ENCODE data around the gene EOMES. TPM values are rescaled to one million over a fixed set of nuclear protein-coding genes. Genes with fewer than 3 reads are reported as not detected.

Gene EOMES
- total RNA-seq, 1 experiment from 2014 or later: 0.43 TPM

DNA sequence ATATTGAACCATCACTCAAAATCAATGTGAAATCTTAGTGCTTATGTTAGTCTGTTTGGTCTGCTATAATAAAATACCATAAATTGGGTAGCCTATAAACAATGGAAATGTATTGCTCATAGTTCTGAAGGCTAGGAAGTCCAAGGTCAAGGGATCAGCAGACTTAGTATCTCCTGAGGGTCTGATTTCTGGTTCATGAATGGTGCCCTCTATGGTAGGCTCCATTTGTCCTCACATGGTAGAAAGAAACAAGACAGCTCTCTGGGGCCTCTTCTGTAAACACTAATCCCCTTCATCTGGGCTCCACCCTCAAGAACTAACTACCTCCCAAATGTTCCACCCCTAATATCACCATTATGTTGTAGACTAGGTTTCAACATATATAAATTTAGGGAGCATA is 15.0 kb upstream of the EOMES start:
- no peak overlapping the region for H3K4me3 Mint-ChIP-seq (ENCODE audit: unreplicated experiment)
- no peaks in the 10 kb centered on the region for H3K9me3 ChIP-seq
- H3K4me1 Mint-ChIP-seq (ENCODE audit: low read depth, unreplicated experiment): no peaks in the 10 kb centered on the region
- H3K27me3 Mint-ChIP-seq (ENCODE audit: insufficient read depth, unreplicated experiment): peaks cover 6% of the 10 kb centered on the region
- H3K27me3 ChIP-seq (replicated peaks; ENCODE audit: control insufficient read depth, insufficient read depth, low read length): no peaks in the 10 kb centered on the region
- POLR2A ChIA-PET: no interaction called here
- H3K36me3 Mint-ChIP-seq (ENCODE audit: insufficient read depth, unreplicated experiment): no peaks in the 10 kb centered on the region
- H3K27ac Mint-ChIP-seq (ENCODE audit: unreplicated experiment): no peak overlapping the region
- H3K36me3 ChIP-seq (ENCODE audit: control insufficient read depth, insufficient read depth, low read length): no peaks in the 10 kb centered on the region
- CTCF ChIA-PET: no interaction called here
- H3K4me1 ChIP-seq: no peaks in the 10 kb centered on the region
- no peak for DNase-seq
- H3K4me3 ChIP-seq (ENCODE audit: low read depth, low read length): no peak overlapping the region
- no peaks in the 10 kb centered on the region for H3K9me3 Mint-ChIP-seq (ENCODE audit: unreplicated experiment)
- intact Hi-C loops (cut with micrococcal nuclease; ENCODE audit: unreplicated experiment): no loop called here
- no TSS peak for BruUV-seq (replicated peaks)
- TF ChIP-seq, protein P1, sequence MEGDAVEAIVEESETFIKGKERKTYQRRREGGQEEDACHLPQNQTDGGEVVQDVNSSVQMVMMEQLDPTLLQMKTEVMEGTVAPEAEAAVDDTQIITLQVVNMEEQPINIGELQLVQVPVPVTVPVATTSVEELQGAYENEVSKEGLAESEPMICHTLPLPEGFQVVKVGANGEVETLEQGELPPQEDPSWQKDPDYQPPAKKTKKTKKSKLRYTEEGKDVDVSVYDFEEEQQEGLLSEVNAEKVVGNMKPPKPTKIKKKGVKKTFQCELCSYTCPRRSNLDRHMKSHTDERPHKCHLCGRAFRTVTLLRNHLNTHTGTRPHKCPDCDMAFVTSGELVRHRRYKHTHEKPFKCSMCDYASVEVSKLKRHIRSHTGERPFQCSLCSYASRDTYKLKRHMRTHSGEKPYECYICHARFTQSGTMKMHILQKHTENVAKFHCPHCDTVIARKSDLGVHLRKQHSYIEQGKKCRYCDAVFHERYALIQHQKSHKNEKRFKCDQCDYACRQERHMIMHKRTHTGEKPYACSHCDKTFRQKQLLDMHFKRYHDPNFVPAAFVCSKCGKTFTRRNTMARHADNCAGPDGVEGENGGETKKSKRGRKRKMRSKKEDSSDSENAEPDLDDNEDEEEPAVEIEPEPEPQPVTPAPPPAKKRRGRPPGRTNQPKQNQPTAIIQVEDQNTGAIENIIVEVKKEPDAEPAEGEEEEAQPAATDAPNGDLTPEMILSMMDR (IDR thresholded peaks at IDR 0.05; ENCODE audit: insufficient read depth in 1 of 2, low read depth in 1 of 2, low read length in 1 of 2, severe bottlenecking in 1 of 2, unreplicated experiment in 1 of 2): no peak

DNA sequence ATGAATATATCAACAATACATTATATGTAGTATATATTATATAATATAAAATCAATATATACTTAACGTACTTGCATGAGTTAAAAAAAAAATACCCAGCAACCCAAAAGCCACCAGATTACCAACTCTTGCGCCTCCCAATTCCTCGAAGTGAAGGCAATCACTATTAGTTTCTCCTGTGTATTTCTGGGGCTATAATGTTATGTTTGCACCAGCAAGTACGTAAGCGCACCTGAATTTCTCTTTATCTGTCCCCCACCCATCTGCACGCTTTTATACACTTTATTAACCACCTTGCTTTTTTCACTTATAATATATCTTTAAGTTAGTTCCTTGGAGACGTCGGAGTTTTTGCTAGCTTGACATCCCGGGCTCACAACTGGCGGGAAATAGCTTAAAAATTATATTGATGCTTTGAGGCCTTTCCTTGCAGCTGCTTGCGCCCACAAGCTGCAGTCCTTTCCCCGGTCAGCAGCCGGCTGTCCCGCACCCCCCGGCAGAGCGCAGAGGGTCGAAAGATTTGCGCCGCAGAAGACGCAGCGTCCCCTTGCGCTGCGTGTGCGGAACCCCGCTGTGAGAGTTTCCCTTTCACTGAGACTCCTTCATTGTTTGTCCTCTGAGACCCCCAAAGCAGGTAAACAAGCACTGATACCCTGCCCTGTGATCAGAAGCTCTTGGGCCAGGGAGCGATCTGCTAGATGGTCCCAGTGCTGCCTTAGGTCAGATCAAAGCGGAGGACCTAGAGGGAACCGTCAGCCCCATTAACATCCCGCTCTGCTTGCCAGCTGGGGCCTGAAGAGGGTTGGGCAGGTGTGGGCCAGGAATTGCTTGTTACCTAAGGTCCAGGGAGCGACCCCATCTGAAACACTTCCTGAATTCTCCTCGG is 8.9 kb upstream of the EOMES start:
- Mint-ChIP-seq H3K9me3 (ENCODE audit: unreplicated experiment) (no peaks in the 10 kb centered on the region), H3K4me3 (ENCODE audit: unreplicated experiment) (no peak overlapping the region), H3K4me1 (ENCODE audit: low read depth, unreplicated experiment) (no peaks in the 10 kb centered on the region), H3K27ac (ENCODE audit: unreplicated experiment) (no peak overlapping the region), H3K27me3 (ENCODE audit: insufficient read depth, unreplicated experiment) (peaks cover 26% of the 10 kb centered on the region), H3K36me3 (ENCODE audit: insufficient read depth, unreplicated experiment) (no peaks in the 10 kb centered on the region)
- CTCF ChIA-PET: interaction anchor here (2.1 kb wide), 1 partner anchor 9 kb away, joined by 9 read pairs; the partner anchor contains the start of gene EOMES
- Histone ChIP-seq H3K9me3 (no peaks in the 10 kb centered on the region), H3K4me3 (ENCODE audit: low read depth, low read length) (no peak overlapping the region), H3K36me3 (ENCODE audit: control insufficient read depth, insufficient read depth, low read length) (no peaks in the 10 kb centered on the region), H3K4me1 (no peaks in the 10 kb centered on the region), H3K27me3 (replicated peaks; ENCODE audit: control insufficient read depth, insufficient read depth, low read length) (no peaks in the 10 kb centered on the region)
- BruUV-seq (replicated peaks): no TSS peak
- no peak for DNase-seq
- intact Hi-C loops (cut with micrococcal nuclease; ENCODE audit: unreplicated experiment): no loop called here
- POLR2A ChIA-PET: no interaction called here
- TF ChIP-seq, protein P1 (IDR thresholded peaks at IDR 0.05; ENCODE audit: insufficient read depth in 1 of 2, low read depth in 1 of 2, low read length in 1 of 2, severe bottlenecking in 1 of 2, unreplicated experiment in 1 of 2): no peak

DNA sequence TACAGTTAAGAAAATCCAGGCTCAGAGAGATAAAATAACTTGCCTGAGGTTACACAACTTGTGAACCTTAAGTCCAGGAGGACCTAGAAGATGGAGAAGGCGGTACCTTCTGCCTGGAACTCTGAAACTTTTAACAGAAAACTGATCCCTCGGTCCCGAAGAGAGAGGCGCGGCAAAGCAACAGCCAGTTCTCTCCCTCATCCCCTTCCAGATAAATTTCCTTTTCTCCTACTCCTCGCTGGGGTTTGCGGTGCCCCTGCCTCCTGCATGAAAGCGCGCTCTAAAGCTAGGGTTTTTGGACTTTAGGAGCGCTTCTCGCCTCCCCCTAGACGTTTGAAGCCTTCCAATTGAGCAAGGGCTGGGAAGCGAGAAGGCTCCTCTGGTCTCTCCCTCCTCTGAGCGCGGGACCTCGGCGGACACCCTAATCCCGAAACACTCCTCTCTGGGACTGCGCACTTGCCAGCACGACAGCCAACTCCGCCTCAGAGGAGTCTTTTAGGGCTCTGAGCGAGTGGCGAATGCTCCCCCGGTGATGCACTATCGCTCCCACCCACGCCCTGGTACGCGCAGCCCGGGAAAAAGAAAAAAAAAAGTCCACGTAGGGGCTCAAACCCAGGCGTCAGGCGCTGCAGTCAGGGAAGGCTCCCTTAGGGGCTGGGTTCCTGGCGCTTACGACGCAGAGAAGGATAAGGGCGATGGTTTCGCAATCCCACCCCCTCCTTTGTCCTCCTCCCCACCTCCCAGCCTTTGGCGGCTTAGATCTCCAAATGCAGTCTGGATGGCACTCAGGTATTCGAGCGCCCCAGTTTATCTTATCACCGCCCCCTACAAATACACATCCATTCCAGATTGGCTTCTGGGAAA is 7.9 kb upstream of the EOMES start:
- Mint-ChIP-seq H3K4me3 (ENCODE audit: unreplicated experiment) (no peak overlapping the region), H3K36me3 (ENCODE audit: insufficient read depth, unreplicated experiment) (no peaks in the 10 kb centered on the region), H3K27me3 (ENCODE audit: insufficient read depth, unreplicated experiment) (peaks cover 29% of the 10 kb centered on the region), H3K27ac (ENCODE audit: unreplicated experiment) (no peak overlapping the region), H3K4me1 (ENCODE audit: low read depth, unreplicated experiment) (no peaks in the 10 kb centered on the region), H3K9me3 (ENCODE audit: unreplicated experiment) (no peaks in the 10 kb centered on the region)
- CTCF ChIA-PET: no interaction called here
- no peaks in the 10 kb centered on the region for H3K36me3 ChIP-seq (ENCODE audit: control insufficient read depth, insufficient read depth, low read length)
- H3K27me3 ChIP-seq (replicated peaks; ENCODE audit: control insufficient read depth, insufficient read depth, low read length): no peaks in the 10 kb centered on the region
- H3K4me3 ChIP-seq (ENCODE audit: low read depth, low read length): no peak overlapping the region
- H3K4me1 ChIP-seq: no peaks in the 10 kb centered on the region
- TF ChIP-seq, protein P1 (IDR thresholded peaks at IDR 0.05; ENCODE audit: insufficient read depth in 1 of 2, low read depth in 1 of 2, low read length in 1 of 2, severe bottlenecking in 1 of 2, unreplicated experiment in 1 of 2): no peak
- no peaks in the 10 kb centered on the region for H3K9me3 ChIP-seq
- intact Hi-C loops (cut with micrococcal nuclease; ENCODE audit: unreplicated experiment): no loop called here
- BruUV-seq (replicated peaks): no TSS peak
- POLR2A ChIA-PET: no interaction called here
- DNase-seq: no peak

Data from Caco-2 (cell line).